DND-41 (cell line): ENCODE results near the gene MUC5B.

Source experiments
- ATAC-seq: fragments of 200-7000 bp; cut with Tn5 transposase; 3 replicates; pipeline ENCODE4 v1.9.1; 2021; ENCODE audit warnings: low read depth; ENCODE audit not compliant: insufficient read depth
- DNase-seq: peaks from one replicate; pipeline ENCODE4 v3.0.0-alpha.2; 2020
- H2AFZ ChIP-seq: 2 replicates; pipeline ENCODE4 v1.6.0; 2012; ENCODE audit warnings: low read depth, low read length
- H3K27ac ChIP-seq: 2 replicates; pipeline ENCODE4 v1.5.1; 2012; ENCODE audit warnings: low read length, inconsistent platforms
- H3K27me3 ChIP-seq: fragments of 200-600 bp; sonication (generic); 2 replicates; pipeline ENCODE4 v1.6.0; 2012; ENCODE audit warnings: low read length, mild to moderate bottlenecking, inconsistent platforms; ENCODE audit not compliant: insufficient read depth, poor library complexity
- H3K36me3 ChIP-seq: 2 replicates; pipeline ENCODE4 v1.5.1; 2012; ENCODE audit warnings: low read length, inconsistent platforms; ENCODE audit not compliant: insufficient read depth
- H3K4me1 ChIP-seq: 2 replicates; pipeline ENCODE4 v1.5.1; 2012; ENCODE audit warnings: mild to moderate bottlenecking, low read length; ENCODE audit not compliant: insufficient read depth
- H3K4me2 ChIP-seq: 2 replicates; pipeline ENCODE4 v1.6.0; 2012; ENCODE audit warnings: mild to moderate bottlenecking, moderate library complexity, low read length, inconsistent platforms; ENCODE audit not compliant: insufficient read depth
- H3K4me3 ChIP-seq, 2 experiments: fragments of 200-600 bp in 1 of 2; shearing (Covaris generic) in 1 of 2; 2 replicates each; pipeline ENCODE4 v1.5.1; 2012 to 2016; ENCODE audit warnings: inconsistent platforms in 2 of 2, low read length in 2 of 2, mild to moderate bottlenecking in 2 of 2, low read depth in 1 of 2, moderate library complexity in 1 of 2
- H3K79me2 ChIP-seq: 2 replicates; pipeline ENCODE4 v1.6.0; 2012; ENCODE audit warnings: low read length, inconsistent platforms; ENCODE audit not compliant: insufficient read depth
- H3K9ac ChIP-seq: 2 replicates; pipeline ENCODE4 v1.6.0; 2012; ENCODE audit warnings: low read depth, mild to moderate bottlenecking, inconsistent platforms, low read length, moderate library complexity
- H3K9me3 ChIP-seq: 2 replicates; pipeline ENCODE4 v1.5.1; 2012; ENCODE audit warnings: low read length, moderate library complexity, mild to moderate bottlenecking, inconsistent platforms; ENCODE audit not compliant: insufficient read depth, severe bottlenecking
- H4K20me1 ChIP-seq: 2 replicates; pipeline ENCODE4 v1.6.0; 2012; ENCODE audit warnings: low read length; ENCODE audit not compliant: insufficient read depth
- CTCF ChIP-seq: IDR thresholded peaks from 2 replicates; pipeline ENCODE4 v1.5.1; 2012; ENCODE audit warnings: borderline replicate concordance, low read length, moderate library complexity, mild to moderate bottlenecking; ENCODE audit not compliant: poor library complexity, severe bottlenecking; ENCODE audit errors: extremely low read depth
- EZH2 ChIP-seq: IDR thresholded peaks from 3 replicates; pipeline ENCODE4 v1.6.1; 2012; ENCODE audit warnings: borderline replicate concordance, low read depth, mild to moderate bottlenecking, moderate library complexity, low read length, inconsistent platforms; ENCODE audit not compliant: severe bottlenecking

MUC5B gene

DNA sequence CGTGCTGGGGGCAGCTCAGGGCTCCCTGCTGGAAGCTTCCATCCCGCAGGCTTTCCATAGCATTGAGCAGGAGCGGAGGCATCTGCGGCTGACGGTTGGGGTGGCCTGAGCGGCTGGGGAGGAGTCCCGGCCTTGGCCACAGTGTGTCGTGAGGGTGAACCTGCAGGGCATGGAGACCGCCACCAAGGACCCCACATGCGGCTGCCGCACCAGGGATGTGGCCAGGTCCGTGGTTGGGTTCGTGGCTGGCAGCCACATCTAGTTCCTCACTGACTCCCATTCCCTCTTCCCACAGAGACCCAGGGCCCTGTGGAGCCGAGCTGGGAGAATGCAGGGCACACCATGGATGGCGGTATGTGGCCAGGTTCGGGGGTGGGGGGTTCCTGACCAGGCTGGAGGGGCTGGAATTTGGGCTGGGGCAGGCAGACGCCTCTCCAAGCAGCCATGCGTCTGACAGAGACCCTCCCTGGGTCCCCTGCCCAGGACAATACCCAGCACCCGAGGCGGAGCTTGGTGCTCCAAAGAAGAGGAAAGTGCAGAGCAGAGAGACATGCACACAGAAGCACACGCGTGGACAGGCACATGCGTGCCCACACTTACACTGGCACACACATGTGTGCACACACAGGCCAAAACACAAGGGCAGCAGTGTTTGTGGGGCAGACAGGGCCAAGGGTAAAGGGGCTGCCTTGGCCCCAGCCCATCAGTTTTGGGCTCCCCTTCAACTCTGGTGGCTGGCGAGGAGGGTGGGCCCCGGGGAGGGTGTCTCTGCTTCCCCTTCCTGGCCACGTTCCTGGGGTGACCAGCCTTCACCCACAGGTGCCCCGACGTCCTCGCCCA is 2.7 kb downstream of the MUC5B start:
- Histone ChIP-seq H3K9ac (no peak overlapping the region), H3K27me3 (no peaks in the 10 kb centered on the region), H4K20me1 (peaks cover 4% of the 10 kb centered on the region; the same call in 1 of the 2 replicates), H3K4me2 (no peak overlapping the region), H3K4me1 (no peaks in the 10 kb centered on the region), H3K27ac (no peak overlapping the region), H3K9me3 (no peaks in the 10 kb centered on the region), H2AFZ (no peak overlapping the region), H3K79me2 (no peaks in the 10 kb centered on the region), H3K36me3 (no peaks in the 10 kb centered on the region), H3K4me3 (no peak overlapping the region)
- no peak for DNase-seq
- no peak for TF ChIP-seq CTCF
- TF ChIP-seq EZH2, result no peak
- ATAC-seq, result no peak

DNA sequence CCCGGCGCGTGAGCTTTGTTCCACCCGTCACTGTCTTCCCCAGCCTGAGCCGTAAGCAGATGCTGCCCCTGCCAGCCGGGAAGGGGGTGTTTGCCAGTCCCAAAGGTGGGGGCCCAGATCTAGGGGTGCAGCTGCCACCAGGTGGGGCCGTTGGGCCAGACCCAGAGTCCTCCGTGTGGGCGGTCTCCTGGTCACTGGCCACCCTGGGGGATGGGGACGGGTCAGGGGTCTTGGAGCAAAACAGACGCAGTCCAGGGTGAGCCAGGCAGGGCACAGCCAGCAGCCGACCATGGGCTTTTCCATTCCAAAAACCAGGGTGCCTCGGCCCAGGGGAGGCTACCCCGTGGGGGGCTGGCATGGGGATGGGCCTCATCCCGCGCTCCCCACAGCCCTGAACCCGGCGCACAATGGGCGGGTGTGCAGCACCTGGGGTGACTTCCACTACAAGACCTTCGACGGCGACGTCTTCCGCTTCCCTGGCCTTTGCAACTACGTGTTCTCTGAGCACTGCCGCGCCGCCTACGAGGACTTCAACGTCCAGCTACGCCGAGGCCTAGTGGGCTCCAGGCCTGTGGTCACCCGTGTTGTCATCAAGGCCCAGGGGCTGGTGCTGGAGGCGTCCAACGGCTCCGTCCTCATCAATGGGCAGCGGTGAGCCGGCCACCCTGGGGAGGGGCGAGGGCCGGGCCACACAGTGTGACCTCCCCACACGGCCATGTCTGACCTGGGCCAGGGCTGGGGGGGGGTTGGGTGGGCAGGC is 3.5 kb downstream of the MUC5B start:
- no peak overlapping the region for H3K27ac ChIP-seq
- DNase-seq (no peak), ATAC-seq (no peak)
- no peak overlapping the region for H2AFZ ChIP-seq
- H3K4me1 ChIP-seq, result no peaks in the 10 kb centered on the region
- H3K36me3 ChIP-seq, result no peaks in the 10 kb centered on the region
- no peaks in the 10 kb centered on the region for H3K27me3 ChIP-seq
- H4K20me1 ChIP-seq, result peaks cover 4% of the 10 kb centered on the region; the same call in 1 of the 2 replicates
- H3K9ac ChIP-seq, result no peak overlapping the region
- no peaks in the 10 kb centered on the region for H3K79me2 ChIP-seq
- H3K4me3 ChIP-seq, result no peak overlapping the region
- TF ChIP-seq CTCF (peak; percentile 31), EZH2 (no peak)
- H3K4me2 ChIP-seq, result no peak overlapping the region
- H3K9me3 ChIP-seq, result no peaks in the 10 kb centered on the region

DNA sequence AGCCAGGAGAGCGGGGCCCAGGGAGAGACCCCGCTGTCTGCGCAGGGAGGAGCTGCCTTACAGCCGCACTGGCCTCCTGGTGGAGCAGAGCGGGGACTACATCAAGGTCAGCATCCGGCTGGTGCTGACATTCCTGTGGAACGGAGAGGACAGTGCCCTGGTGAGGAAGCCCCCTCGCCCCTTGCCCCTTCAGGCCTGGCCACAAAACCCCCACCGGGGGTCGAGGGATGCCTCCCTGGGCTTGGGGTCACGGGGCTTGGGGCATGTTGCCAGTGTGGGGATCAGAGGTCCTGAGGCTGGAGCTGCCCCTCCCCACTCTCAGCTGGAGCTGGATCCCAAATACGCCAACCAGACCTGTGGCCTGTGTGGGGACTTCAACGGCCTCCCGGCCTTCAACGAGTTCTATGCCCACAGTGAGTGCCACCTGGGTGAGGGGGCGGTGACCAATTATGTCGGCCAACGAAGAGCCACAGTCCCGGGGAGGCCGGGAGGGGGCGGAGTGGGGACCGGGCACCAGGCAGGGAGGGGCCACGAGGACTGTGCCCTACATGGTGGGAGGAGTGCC is 4.2 kb downstream of the MUC5B start:
- Histone ChIP-seq H3K27me3 (no peaks in the 10 kb centered on the region), H3K4me2 (no peak overlapping the region), H3K36me3 (no peaks in the 10 kb centered on the region), H4K20me1 (peaks cover 4% of the 10 kb centered on the region; the same call in 1 of the 2 replicates), H3K79me2 (no peaks in the 10 kb centered on the region), H3K9me3 (no peaks in the 10 kb centered on the region), H2AFZ (no peak overlapping the region), H3K4me1 (no peaks in the 10 kb centered on the region), H3K4me3 (no peak overlapping the region), H3K27ac (no peak overlapping the region), H3K9ac (no peak overlapping the region)
- ATAC-seq, result no peak
- TF ChIP-seq EZH2 (no peak), CTCF (no peak)
- no peak for DNase-seq
